ENCODE measurements around the gene PRR5L.

DNA sequence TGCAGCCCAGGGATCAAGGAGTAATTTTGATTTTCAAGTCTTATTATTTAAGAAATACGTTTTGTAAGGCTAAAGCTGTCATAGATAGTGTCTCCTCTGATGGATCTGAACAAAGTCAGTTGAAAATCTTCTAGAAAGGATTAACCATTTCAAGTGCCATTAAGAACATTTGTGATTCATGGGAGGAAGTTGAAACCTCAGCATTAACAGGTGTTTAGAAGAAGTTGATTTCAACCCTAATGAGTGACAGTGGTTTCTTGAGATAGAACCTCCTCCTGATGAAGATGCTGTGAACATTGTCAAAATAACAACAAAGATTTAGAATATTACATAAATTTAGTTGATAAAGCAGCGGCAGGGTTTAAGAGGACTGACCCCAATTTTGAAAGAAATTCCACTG lies 61.7 kb downstream of the PRR5L start:
- TF ChIP-seq GATA2 (IDR thresholded peaks at IDR 0.05; ENCODE audit: low read depth, low read length) = no peak
- TF ChIP-seq GATA3 (IDR thresholded peaks at IDR 0.05; ENCODE audit: low read depth, low read length) = no peak
